Left ventricle myocardium superior (tissue), 1 donor: Measurements from ENCODE around the gene CA10. TPM values are rescaled to one million over a fixed set of nuclear protein-coding genes. Genes with fewer than 3 reads are reported as not detected.

Experiments used
- ATAC-seq: fragments of 200-7000 bp; cut with Tn5 transposase; one replicate; pipeline ENCODE4 v1.9.1; 2020; ENCODE audit warnings: mild to moderate bottlenecking, moderate library complexity
- DNase-seq: peaks from one replicate; pipeline ENCODE4 v3.0.0-alpha.2; 2020
- intact Hi-C: fragments of 100-400 bp; cut with micrococcal nuclease; formaldehyde crosslinking; loops from one replicate; pipeline ENCODE4 v1.11.0; 2022
- total RNA-seq: library from RNA; stranded (reverse); fragmentation: NEBNext Ultra II Directional; extraction: Animal tissue kit (Norgen Biotek cat#: 25700); gene quantifications from one replicate; pipeline ENCODE4 v1.2.1, GENCODE V29; 2021
- donor health status: DM: no; HTN: yes; CAD: no; lungs with severe emphysema.

Gene CA10
- total RNA-seq, 1 donor from 2014 or later, result not detected

GRCh38 chr17:52079496-52079895, 79.0 kb downstream of the CA10 start:
- ATAC-seq (no peak), DNase-seq (no peak)
- intact Hi-C loops, result no loop called here

- DNase-seq (no peak), ATAC-seq (no peak)
- intact Hi-C loops, result no loop called here
Observed at GRCh38 chr17:52071712-52072111, 86.8 kb downstream of the CA10 start.

GRCh38 chr17:52064791-52065211, 93.7 kb downstream of the CA10 start:
- ATAC-seq, result no peak
- intact Hi-C loops, result no loop called here
- no peak for DNase-seq

- DNase-seq, result no peak
Observed at GRCh38 chr17:52049496-52049895, 109.0 kb downstream of the CA10 start.

GRCh38 chr17:52049051-52049450, 109.5 kb downstream of the CA10 start:
- ATAC-seq (no peak), DNase-seq (no peak)
- intact Hi-C loops, result no loop called here

More at GRCh38 chr17:52049496-52049895, 109.0 kb downstream of the CA10 start:
- intact Hi-C loops, result no loop called here
- no peak for ATAC-seq

- DNase-seq, result no peak
- intact Hi-C loops, result no loop called here
- no peak for ATAC-seq
Observed at GRCh38 chr17:52048137-52048898, 110.2 kb downstream of the CA10 start.

- no peak for ATAC-seq
- intact Hi-C loops, result no loop called here
- no peak for DNase-seq
Observed at GRCh38 chr17:52047086-52047485, 111.4 kb downstream of the CA10 start.

- ATAC-seq, result no peak
- no peak for DNase-seq
- intact Hi-C loops, result no loop called here
Observed at GRCh38 chr17:52041123-52041617, 117.3 kb downstream of the CA10 start.

- ATAC-seq (no peak), DNase-seq (no peak)
- intact Hi-C loops, result no loop called here
Observed at GRCh38 chr17:52036416-52036815, 122.1 kb downstream of the CA10 start.

- no peak for ATAC-seq
- no peak for DNase-seq
- intact Hi-C loops, result no loop called here
Observed at GRCh38 chr17:52035336-52035915, 123.1 kb downstream of the CA10 start.

- DNase-seq, result no peak
- ATAC-seq, result no peak
- intact Hi-C loops, result no loop called here
Observed at GRCh38 chr17:52032454-52032853, 126.1 kb downstream of the CA10 start.

GRCh38 chr17:52030052-52030451, 128.5 kb downstream of the CA10 start:
- no peak for ATAC-seq
- intact Hi-C loops, result no loop called here
- DNase-seq, result no peak

GRCh38 chr17:52027620-52028295, 130.8 kb downstream of the CA10 start:
- DNase-seq (no peak), ATAC-seq (no peak)
- intact Hi-C loops, result no loop called here

- intact Hi-C loops, result no loop called here
- ATAC-seq, result no peak
Observed at GRCh38 chr17:52027081-52027480, 131.4 kb downstream of the CA10 start.

GRCh38 chr17:52026075-52026474, 132.4 kb downstream of the CA10 start:
- DNase-seq, result no peak
- intact Hi-C loops, result no loop called here
- no peak for ATAC-seq

More at GRCh38 chr17:52027081-52027480, 131.4 kb downstream of the CA10 start:
- no peak for DNase-seq

GRCh38 chr17:52025236-52025635, 133.3 kb downstream of the CA10 start:
- no peak for ATAC-seq
- intact Hi-C loops, result no loop called here
- no peak for DNase-seq

- DNase-seq (no peak), ATAC-seq (no peak)
- intact Hi-C loops, result no loop called here
Observed at GRCh38 chr17:52024300-52024870, 134.1 kb downstream of the CA10 start.

- intact Hi-C loops, result no loop called here
- DNase-seq, result no peak
- no peak for ATAC-seq
Observed at GRCh38 chr17:52011064-52011463, 147.4 kb downstream of the CA10 start.

GRCh38 chr17:51999654-52000053, 158.9 kb downstream of the CA10 start:
- ATAC-seq (no peak), DNase-seq (no peak)
- intact Hi-C loops, result no loop called here

GRCh38 chr17:51997723-51998122, 160.8 kb downstream of the CA10 start:
- intact Hi-C loops, result no loop called here
- no peak for DNase-seq
- no peak for ATAC-seq
